HepG2 (cell line): Measurements from ENCODE around the gene B3GNT9. TPM values are rescaled to one million over a fixed set of nuclear protein-coding genes. Genes with fewer than 3 reads are reported as not detected.
A peak's percentile ranks its signal among the peaks of the same experiment; 100 is the strongest.

Experiments
- AFF4 ChIP-seq: sonication (generic); formaldehyde crosslinking; IDR thresholded peaks from 2 replicates; pipeline ENCODE4 v1.4.0; 2020; ENCODE audit warnings: missing genetic modification reagents
- FOSL1 ChIP-seq: sonication (generic); formaldehyde crosslinking; IDR thresholded peaks from 2 replicates; pipeline ENCODE4 v1.9.0; 2021; ENCODE audit warnings: missing genetic modification reagents, borderline replicate concordance
- GZF1 ChIP-seq: sonication (generic); formaldehyde crosslinking; IDR thresholded peaks from 2 replicates; pipeline ENCODE4 v1.5.1; 2020; ENCODE audit warnings: mild to moderate bottlenecking, missing genetic modification reagents
- HNRNPL ChIP-seq: fragments of 200-400 bp; formaldehyde crosslinking; IDR thresholded peaks from 2 replicates; pipeline ENCODE4 v1.6.1; 2017; ENCODE audit warnings: mild to moderate bottlenecking, low read depth, low read length
- HNRNPUL1 ChIP-seq: fragments of 200-400 bp; formaldehyde crosslinking; IDR thresholded peaks from 2 replicates; pipeline ENCODE4 v1.6.1; 2017; ENCODE audit warnings: low read depth, mild to moderate bottlenecking, low read length, moderate library complexity
- IRF1 ChIP-seq: sonication (generic); formaldehyde crosslinking; IDR thresholded peaks from 2 replicates; pipeline ENCODE4 v1.4.0; 2020; ENCODE audit warnings: low read depth, mild to moderate bottlenecking, missing genetic modification reagents
- JARID2 ChIP-seq: sonication (generic); formaldehyde crosslinking; IDR thresholded peaks from 2 replicates; pipeline ENCODE4 v1.8.1; 2023; ENCODE audit warnings: missing genetic modification reagents, inconsistent platforms; ENCODE audit not compliant: insufficient replicate concordance
- KMT2A ChIP-seq: sonication (generic); formaldehyde crosslinking; IDR thresholded peaks from 2 replicates; pipeline ENCODE4 v1.4.0; 2020; ENCODE audit warnings: missing genetic modification reagents
- MED13 ChIP-seq: sonication (generic); formaldehyde crosslinking; IDR thresholded peaks from 2 replicates; pipeline ENCODE4 v1.5.0; 2020; ENCODE audit warnings: missing genetic modification reagents
- NRL ChIP-seq: sonication (generic); formaldehyde crosslinking; IDR thresholded peaks from 2 replicates; pipeline ENCODE4 v1.5.0; 2020; ENCODE audit warnings: missing genetic modification reagents, mild to moderate bottlenecking, moderate library complexity, borderline replicate concordance
- RBFOX2 ChIP-seq: fragments of 200-400 bp; formaldehyde crosslinking; IDR thresholded peaks from 2 replicates; pipeline ENCODE4 v1.6.1; 2017; ENCODE audit warnings: low read depth, mild to moderate bottlenecking, low read length
- TRIM22 ChIP-seq: fragments of 450-650 bp; IDR thresholded peaks from 2 replicates; pipeline ENCODE4 v1.6.1; 2017
- YY1 ChIP-seq: IDR thresholded peaks from 2 replicates; pipeline ENCODE4 v1.6.1; 2011; ENCODE audit warnings: low read length, low read depth, moderate library complexity, mild to moderate bottlenecking; ENCODE audit not compliant: insufficient read depth, insufficient replicate concordance
- ZMYM2 ChIP-seq: sonication (generic); formaldehyde crosslinking; IDR thresholded peaks from 2 replicates; pipeline ENCODE4 v1.8.0; 2022; ENCODE audit warnings: mild to moderate bottlenecking, missing genetic modification reagents
- ZMYM4 ChIP-seq: sonication (generic); formaldehyde crosslinking; IDR thresholded peaks from 2 replicates; pipeline ENCODE4 v1.8.1; 2023; ENCODE audit warnings: mild to moderate bottlenecking, missing genetic modification reagents
- ZNF431 ChIP-seq: sonication (generic); formaldehyde crosslinking; IDR thresholded peaks from 2 replicates; pipeline ENCODE4 v1.9.0; 2022; ENCODE audit warnings: missing genetic modification reagents, low read depth, mild to moderate bottlenecking, borderline replicate concordance
- polyA plus RNA-seq, 8 experiments: library from polyadenylated mRNA; depleted of rRNA in 3 of 8; stranded (reverse) in 7 of 8; unstranded in 1 of 8; fragments of >200 nt; fragmentation: Illumina TruSeq in 4 of 8; extraction: Trizol in 4 of 8; gene quantifications; 2 replicates each; pipeline versions ENCODE4 v1.2.1 to v1.2.3, GENCODE V29; 2011 to 2016; ENCODE audit warnings: low read depth in 4 of 8, missing spikeins in 1 of 8, mixed read lengths in 1 of 8; ENCODE audit not compliant: insufficient read depth in 1 of 8
- total RNA-seq, 5 experiments: library from RNA; depleted of rRNA; stranded (reverse); fragments of >200 nt; fragmentation: Illumina TruSeq; extraction: Trizol; gene quantifications; 2 replicates each; pipeline ENCODE4 v1.2.3, GENCODE V29; 2016; ENCODE audit warnings: low read depth in 1 of 5
- TF ChIP-seq, protein P1 (sequence below): sonication (generic); formaldehyde crosslinking; IDR thresholded peaks from 2 replicates; pipeline ENCODE4 v1.4.0; 2020; ENCODE audit warnings: missing genetic modification reagents, borderline replicate concordance

B3GNT9 gene
- total and polyA plus RNA-seq, 2 of the 13 experiments (the other 11 are each of a cell fraction or from before 2014, with no cell fraction given), result 1.5 to 3.1 TPM

DNA sequence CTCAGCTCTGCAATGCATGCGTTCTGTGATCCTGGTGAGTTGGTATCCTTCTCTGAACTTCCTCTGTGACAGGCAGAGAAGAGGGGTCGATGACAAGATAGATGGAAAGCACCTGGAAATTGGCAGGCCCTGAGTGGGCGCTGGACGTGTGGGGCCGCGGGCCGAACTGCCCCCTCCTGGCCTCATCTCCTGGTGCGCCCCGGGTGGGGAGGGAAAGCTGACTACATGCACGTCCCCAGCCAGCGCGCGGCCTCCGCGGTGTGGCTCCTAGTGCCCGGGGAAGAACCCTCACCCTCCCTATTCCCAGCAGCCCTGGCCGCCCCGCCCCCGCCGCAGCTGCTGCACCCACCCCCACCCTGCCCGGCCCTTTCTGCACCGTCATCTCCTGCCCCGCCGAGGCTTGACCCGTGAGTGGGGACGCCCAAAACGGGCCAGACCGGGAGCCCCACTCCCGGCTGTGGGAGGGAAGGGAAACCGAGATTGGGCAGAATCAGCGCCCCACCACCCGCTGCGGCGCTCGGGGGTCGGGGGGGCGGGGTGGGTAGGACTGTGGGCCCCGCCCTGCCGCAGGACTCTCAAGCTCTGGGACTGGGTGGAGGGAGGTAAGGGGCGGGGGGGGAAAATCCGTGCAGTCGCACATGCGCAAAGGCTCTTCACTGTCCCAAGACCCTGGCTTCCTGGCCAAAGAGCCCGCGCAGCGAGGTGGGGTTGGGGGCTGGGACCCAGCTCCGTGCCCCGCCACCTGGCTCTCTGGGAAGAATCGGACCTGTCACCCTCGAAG is 19.6 kb upstream of the B3GNT9 start, which contains the start of gene NOL3 (continued):
- no peak for TF ChIP-seq AFF4 (CRISPR knock-in tag)
- no peak for TF ChIP-seq ZMYM2
- TF ChIP-seq FOSL1 (CRISPR knock-in tag), result no peak
- TF ChIP-seq ZMYM4 (CRISPR knock-in tag), result peak; percentile 44; the same call in 1 of the 2 replicates
- TF ChIP-seq, protein P1, sequence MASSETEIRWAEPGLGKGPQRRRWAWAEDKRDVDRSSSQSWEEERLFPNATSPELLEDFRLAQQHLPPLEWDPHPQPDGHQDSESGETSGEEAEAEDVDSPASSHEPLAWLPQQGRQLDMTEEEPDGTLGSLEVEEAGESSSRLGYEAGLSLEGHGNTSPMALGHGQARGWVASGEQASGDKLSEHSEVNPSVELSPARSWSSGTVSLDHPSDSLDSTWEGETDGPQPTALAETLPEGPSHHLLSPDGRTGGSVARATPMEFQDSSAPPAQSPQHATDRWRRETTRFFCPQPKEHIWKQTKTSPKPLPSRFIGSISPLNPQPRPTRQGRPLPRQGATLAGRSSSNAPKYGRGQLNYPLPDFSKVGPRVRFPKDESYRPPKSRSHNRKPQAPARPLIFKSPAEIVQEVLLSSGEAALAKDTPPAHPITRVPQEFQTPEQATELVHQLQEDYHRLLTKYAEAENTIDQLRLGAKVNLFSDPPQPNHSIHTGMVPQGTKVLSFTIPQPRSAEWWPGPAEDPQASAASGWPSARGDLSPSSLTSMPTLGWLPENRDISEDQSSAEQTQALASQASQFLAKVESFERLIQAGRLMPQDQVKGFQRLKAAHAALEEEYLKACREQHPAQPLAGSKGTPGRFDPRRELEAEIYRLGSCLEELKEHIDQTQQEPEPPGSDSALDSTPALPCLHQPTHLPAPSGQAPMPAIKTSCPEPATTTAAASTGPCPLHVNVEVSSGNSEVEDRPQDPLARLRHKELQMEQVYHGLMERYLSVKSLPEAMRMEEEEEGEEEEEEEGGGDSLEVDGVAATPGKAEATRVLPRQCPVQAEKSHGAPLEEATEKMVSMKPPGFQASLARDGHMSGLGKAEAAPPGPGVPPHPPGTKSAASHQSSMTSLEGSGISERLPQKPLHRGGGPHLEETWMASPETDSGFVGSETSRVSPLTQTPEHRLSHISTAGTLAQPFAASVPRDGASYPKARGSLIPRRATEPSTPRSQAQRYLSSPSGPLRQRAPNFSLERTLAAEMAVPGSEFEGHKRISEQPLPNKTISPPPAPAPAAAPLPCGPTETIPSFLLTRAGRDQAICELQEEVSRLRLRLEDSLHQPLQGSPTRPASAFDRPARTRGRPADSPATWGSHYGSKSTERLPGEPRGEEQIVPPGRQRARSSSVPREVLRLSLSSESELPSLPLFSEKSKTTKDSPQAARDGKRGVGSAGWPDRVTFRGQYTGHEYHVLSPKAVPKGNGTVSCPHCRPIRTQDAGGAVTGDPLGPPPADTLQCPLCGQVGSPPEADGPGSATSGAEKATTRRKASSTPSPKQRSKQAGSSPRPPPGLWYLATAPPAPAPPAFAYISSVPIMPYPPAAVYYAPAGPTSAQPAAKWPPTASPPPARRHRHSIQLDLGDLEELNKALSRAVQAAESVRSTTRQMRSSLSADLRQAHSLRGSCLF (CRISPR knock-in tag), result no peak
- TF ChIP-seq MED13 (CRISPR knock-in tag), result no peak
- TF ChIP-seq ZNF431, result no peak
- TF ChIP-seq JARID2 (CRISPR knock-in tag), result no peak
- TF ChIP-seq HNRNPUL1, result no peak
- no peak for TF ChIP-seq GZF1 (CRISPR knock-in tag)
- 0 out of 2 replicates have a peak, but pooled peaks have one; percentile 20 for TF ChIP-seq HNRNPL
- TF ChIP-seq YY1, result no peak
- no peak; the same call in none of the 2 replicates for TF ChIP-seq NRL (CRISPR knock-in tag)
- TF ChIP-seq RBFOX2, result peak; percentile 70
- TF ChIP-seq TRIM22, result no peak
- TF ChIP-seq IRF1 (CRISPR knock-in tag), result no peak
- 0 out of 2 replicates have a peak, but pooled peaks have one; percentile 53 for TF ChIP-seq KMT2A (CRISPR knock-in tag)
